Measurements from ENCODE around the gene CERS4. TPM values are rescaled to one million over a fixed set of nuclear protein-coding genes. Genes with fewer than 3 reads are reported as not detected.
"Not testable (repeated sequence)": the region's sequence is repeated elsewhere in the genome, so short reads cannot be mapped to it uniquely, and the experiment has no call there.

The CERS4 gene
- total RNA-seq, 4 donors from 2014 or later: 2.1 to 4.0 (median 2.7) TPM

GRCh38 chr19:8259922-8260247, 50.7 kb downstream of the CERS4 start:
- Histone ChIP-seq H3K9me3 (no peaks in the 10 kb centered on the region), H3K27ac (no peak overlapping the region), H3K27me3 (no peaks in the 10 kb centered on the region), H3K4me3 (no peak overlapping the region), H3K4me1 (no peaks in the 10 kb centered on the region), H3K36me3 (no peaks in the 10 kb centered on the region)
- in situ Hi-C loops (cut with MboI; ENCODE audit: low sequenced_read_pairs in 4 of 4): loop anchor here (10.0 to 25.0 kb wide), 3 partner anchors 105 to 315 kb away; partner anchors contain the start of genes TIMM44 (in 3 of the 4) and ELAVL1 (in 2 of the 4)
- no peak for DNase-seq
- intact Hi-C loops (cut with DNase I; ENCODE audit: low total_unique reads): no loop called here
- ATAC-seq: no peak
- TF ChIP-seq CTCF (IDR thresholded peaks at IDR 0.05 in 4 of 5, conservative IDR thresholded peaks at IDR 0.05 in 1 of 5) (no peak), POLR2A (IDR thresholded peaks at IDR 0.05) (no peak)

DNA sequence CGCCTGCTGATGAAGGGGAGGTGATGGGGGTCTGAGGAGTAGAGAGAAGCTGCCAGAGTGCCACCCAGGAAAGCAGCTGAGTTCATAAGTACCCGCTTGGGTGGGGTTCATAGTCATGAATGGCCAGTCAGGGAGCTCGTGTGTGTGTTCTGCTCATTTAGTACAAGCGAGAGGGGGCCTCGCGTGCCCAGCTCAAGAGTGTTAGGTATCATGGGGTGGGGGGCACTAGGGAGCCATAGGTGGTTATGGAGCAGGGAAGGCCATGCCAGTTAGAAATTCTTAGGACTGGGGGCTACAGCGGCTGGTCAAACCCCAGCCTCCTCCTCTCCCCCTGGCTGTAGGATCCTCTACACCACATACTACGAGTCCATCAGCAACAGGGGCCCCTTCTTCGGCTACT, 52.2 kb downstream of the CERS4 start:
- H3K36me3 ChIP-seq: no peaks in the 10 kb centered on the region
- TF ChIP-seq CTCF (IDR thresholded peaks at IDR 0.05 in 4 of 5, conservative IDR thresholded peaks at IDR 0.05 in 1 of 5) (no peak), POLR2A (IDR thresholded peaks at IDR 0.05) (no peak)
- no peaks in the 10 kb centered on the region for H3K4me1 ChIP-seq
- in situ Hi-C loops (cut with MboI; ENCODE audit: low sequenced_read_pairs in 4 of 4): loop anchor here in 2 of 4 donors (25.0 kb wide), 1 partner anchor 249 kb away; the partner anchor contains the start of gene ELAVL1 (in 2 of the 2)
- no peaks in the 10 kb centered on the region for H3K27me3 ChIP-seq
- no peak for ATAC-seq
- intact Hi-C loops (cut with DNase I; ENCODE audit: low total_unique reads): no loop called here
- H3K4me3 ChIP-seq: no peak overlapping the region
- no peak for DNase-seq
- no peaks in the 10 kb centered on the region for H3K9me3 ChIP-seq
- no peak overlapping the region for H3K27ac ChIP-seq

DNA sequence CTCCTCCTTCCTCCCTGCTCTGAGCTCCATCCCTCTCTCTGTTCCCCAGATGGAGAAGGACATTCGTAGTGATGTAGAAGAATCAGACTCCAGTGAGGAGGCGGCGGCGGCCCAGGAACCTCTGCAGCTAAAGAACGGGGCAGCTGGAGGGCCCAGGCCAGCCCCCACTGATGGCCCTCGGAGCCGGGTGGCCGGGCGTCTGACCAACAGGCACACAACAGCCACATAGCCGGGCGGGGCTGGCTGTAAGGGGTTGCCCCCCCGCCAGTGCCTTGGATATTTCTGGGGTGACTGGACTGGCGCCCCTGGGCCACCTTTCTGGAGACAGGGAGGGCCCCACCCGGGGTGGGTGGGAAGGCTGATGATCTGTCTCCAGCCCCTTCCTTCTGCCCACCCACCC, 52.7 kb downstream of the CERS4 start:
- in situ Hi-C loops (cut with MboI; ENCODE audit: low sequenced_read_pairs in 4 of 4) (loop anchor here in 2 of 4 donors (25.0 kb wide), 1 partner anchor 250 kb away; the partner anchor contains the start of gene ELAVL1 (in 2 of the 2)), intact Hi-C loops (cut with DNase I; ENCODE audit: low total_unique reads) (no loop called here)
- Histone ChIP-seq H3K9me3 (no peaks in the 10 kb centered on the region), H3K27ac (no peak overlapping the region), H3K4me1 (no peaks in the 10 kb centered on the region), H3K4me3 (no peak overlapping the region), H3K36me3 (no peaks in the 10 kb centered on the region), H3K27me3 (no peaks in the 10 kb centered on the region)
- no peak for TF ChIP-seq CTCF (IDR thresholded peaks at IDR 0.05 in 4 of 5, conservative IDR thresholded peaks at IDR 0.05 in 1 of 5)
- TF ChIP-seq POLR2A (IDR thresholded peaks at IDR 0.05): no peak
- no peak for DNase-seq
- ATAC-seq: no peak

- no peak for ATAC-seq
- no peaks in the 10 kb centered on the region for H3K36me3 ChIP-seq
- H3K9me3 ChIP-seq: no peaks in the 10 kb centered on the region
- DNase-seq: no peak
- in situ Hi-C loops (cut with MboI; ENCODE audit: low sequenced_read_pairs in 4 of 4): loop anchor here in 2 of 4 donors (25.0 kb wide), 1 partner anchor 250 kb away; the partner anchor contains the start of gene ELAVL1 (in 2 of the 2)
- H3K27me3 ChIP-seq: no peaks in the 10 kb centered on the region
- no peak overlapping the region for H3K27ac ChIP-seq
- H3K4me1 ChIP-seq: no peaks in the 10 kb centered on the region
- intact Hi-C loops (cut with DNase I; ENCODE audit: low total_unique reads): no loop called here
- H3K4me3 ChIP-seq: no peak overlapping the region
- TF ChIP-seq CTCF (IDR thresholded peaks at IDR 0.05 in 4 of 5, conservative IDR thresholded peaks at IDR 0.05 in 1 of 5) (no peak), POLR2A (IDR thresholded peaks at IDR 0.05) (no peak)
These were observed 53.3 kb downstream of the CERS4 start for GRCh38 chr19:8262431-8262830.

DNA sequence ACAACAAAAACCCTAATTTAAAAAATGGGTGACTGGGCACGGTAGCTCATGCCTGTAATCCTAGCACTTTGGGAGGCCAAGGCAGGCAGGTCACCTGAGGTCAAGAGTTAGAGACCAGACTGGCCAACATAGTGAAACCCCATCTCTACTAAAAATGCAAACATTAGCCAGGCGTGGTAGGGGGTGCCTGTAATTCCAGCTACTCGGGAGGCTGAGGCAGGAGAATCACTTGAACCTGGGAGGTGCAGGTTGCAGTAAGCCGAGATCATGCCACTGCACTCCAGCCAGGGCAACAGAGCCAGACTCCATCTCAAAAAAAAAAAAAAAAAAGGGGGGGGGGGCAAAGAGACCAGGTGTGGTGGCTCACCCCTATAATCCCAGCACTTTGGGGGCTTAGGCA, 55.1 kb downstream of the CERS4 start:
- H3K27ac ChIP-seq; ATAC-seq; intact Hi-C loops (cut with DNase I; ENCODE audit: low total_unique reads); H3K36me3 ChIP-seq; H3K4me1 ChIP-seq; H3K27me3 ChIP-seq; DNase-seq; H3K4me3 ChIP-seq; H3K9me3 ChIP-seq: not testable (repeated sequence)
- in situ Hi-C loops (cut with MboI; ENCODE audit: low sequenced_read_pairs in 4 of 4): loop anchor here in 2 of 4 donors (25.0 kb wide), 1 partner anchor 252 kb away; the partner anchor contains the start of gene ELAVL1 (in 2 of the 2)

All from gastrocnemius medialis (tissue), 4 donors.